Measurements from ENCODE around the gene TUBB8.
"Not testable (repeated sequence)": the region's sequence is repeated elsewhere in the genome, so short reads cannot be mapped to it uniquely, and the experiment has no call there.

- TF ChIP-seq POLR2A (IDR thresholded peaks at IDR 0.05; ENCODE audit: low read depth, low read length); BHLHE40 (IDR thresholded peaks at IDR 0.05; ENCODE audit: low read depth, low read length); RFX5 (IDR thresholded peaks at IDR 0.05; ENCODE audit: low read depth, low read length); MAZ (IDR thresholded peaks at IDR 0.05; ENCODE audit: borderline replicate concordance, low read depth, low read length); FOS (IDR thresholded peaks at IDR 0.05; ENCODE audit: low read depth, low read length); MXI1 (IDR thresholded peaks at IDR 0.05; ENCODE audit: borderline replicate concordance, low read depth, low read length); CEBPB (IDR thresholded peaks at IDR 0.05; ENCODE audit: low read depth, low read length): not testable (repeated sequence)
- TF ChIP-seq, protein P1, sequence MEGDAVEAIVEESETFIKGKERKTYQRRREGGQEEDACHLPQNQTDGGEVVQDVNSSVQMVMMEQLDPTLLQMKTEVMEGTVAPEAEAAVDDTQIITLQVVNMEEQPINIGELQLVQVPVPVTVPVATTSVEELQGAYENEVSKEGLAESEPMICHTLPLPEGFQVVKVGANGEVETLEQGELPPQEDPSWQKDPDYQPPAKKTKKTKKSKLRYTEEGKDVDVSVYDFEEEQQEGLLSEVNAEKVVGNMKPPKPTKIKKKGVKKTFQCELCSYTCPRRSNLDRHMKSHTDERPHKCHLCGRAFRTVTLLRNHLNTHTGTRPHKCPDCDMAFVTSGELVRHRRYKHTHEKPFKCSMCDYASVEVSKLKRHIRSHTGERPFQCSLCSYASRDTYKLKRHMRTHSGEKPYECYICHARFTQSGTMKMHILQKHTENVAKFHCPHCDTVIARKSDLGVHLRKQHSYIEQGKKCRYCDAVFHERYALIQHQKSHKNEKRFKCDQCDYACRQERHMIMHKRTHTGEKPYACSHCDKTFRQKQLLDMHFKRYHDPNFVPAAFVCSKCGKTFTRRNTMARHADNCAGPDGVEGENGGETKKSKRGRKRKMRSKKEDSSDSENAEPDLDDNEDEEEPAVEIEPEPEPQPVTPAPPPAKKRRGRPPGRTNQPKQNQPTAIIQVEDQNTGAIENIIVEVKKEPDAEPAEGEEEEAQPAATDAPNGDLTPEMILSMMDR (conservative IDR thresholded peaks at IDR 0.05; ENCODE audit: low read depth, low read length): peak; percentile 67
- TF ChIP-seq RAD21 (IDR thresholded peaks at IDR 0.05; ENCODE audit: low read length): peak; percentile 31
- TF ChIP-seq SMC3 (IDR thresholded peaks at IDR 0.05; ENCODE audit: low read depth, low read length): 0 out of 2 replicates have a peak, but pooled peaks have one; percentile 11
These were observed 24.6 kb upstream of the TUBB8 start for GRCh38 chr10:73543-74265.
